Measurements from ENCODE around the gene ZFHX3. TPM values are rescaled to one million over a fixed set of nuclear protein-coding genes. Genes with fewer than 3 reads are reported as not detected.

ZFHX3 gene
- total RNA-seq, 2 experiments from 2014 or later = 0.15 to 0.32 TPM

DNA sequence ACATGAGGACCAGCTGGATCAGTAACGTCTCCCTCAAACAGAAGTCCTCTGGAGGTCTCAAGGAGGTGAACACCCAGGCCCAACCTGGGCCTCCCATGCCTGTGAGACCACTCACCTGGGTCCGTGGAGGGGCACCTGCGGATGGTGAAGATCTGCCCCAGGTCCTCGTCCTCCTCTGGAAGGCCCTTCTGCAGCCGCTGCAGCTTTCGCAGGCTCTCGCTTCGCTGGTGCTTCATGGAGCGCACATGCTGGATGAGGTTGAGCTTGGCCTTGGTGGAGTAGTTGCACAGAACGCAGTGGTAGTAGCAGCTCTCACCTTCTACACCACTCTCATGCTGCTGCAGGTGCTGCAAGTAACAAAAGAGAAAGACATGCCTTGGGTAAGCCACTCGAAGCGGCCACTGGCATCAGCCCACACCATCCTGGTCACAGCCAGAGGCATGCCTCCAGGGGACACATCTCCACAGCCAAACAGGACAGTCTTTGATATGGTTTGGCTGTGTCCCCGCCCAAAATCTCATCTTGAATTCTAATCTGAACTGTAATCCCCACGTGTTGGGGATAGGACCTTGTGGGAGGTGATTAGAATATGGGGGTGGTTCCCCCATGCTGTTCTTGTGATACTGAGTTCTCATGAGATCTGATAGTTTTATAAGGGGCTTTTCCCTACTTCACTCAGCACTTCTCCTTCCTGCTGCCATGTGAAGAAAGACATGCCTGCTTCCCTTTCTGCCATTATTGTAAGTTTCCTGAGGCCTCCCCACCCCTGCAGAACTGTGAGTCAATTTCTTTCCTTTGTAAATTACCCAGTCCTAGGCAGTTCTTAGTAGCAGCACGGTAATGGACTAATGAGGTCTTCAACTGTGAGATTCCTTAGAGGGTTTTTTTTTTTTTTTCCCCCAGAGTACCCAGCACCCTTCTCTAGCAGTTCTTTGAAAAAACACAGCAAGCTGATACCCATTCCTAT lies 158.0 kb downstream of the ZFHX3 start:
- CTCF ChIA-PET = no interaction called here
- POLR2A ChIA-PET = no interaction called here

DNA sequence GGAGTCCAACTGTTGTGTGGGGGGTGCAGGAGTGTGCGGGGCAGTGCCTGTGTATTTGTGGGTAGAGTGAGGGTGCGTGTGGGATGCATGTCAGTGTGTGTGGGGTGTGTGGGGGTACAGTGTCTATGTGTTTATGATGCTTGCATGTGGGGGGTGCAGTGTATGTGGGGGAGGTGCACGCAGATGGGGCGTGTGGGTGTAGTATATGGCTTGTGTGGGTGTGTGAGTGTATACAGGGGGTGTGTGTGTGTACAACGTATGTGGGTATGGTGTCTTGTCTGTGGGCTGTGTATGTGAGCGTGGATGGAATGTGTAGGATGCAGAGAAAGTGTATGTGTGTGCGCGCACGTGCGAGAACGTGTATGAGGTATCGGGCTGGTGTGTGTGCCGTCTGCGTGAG lies 160.4 kb downstream of the ZFHX3 start:
- ChIA-PET POLR2A (no interaction called here), CTCF (no interaction called here)

DNA sequence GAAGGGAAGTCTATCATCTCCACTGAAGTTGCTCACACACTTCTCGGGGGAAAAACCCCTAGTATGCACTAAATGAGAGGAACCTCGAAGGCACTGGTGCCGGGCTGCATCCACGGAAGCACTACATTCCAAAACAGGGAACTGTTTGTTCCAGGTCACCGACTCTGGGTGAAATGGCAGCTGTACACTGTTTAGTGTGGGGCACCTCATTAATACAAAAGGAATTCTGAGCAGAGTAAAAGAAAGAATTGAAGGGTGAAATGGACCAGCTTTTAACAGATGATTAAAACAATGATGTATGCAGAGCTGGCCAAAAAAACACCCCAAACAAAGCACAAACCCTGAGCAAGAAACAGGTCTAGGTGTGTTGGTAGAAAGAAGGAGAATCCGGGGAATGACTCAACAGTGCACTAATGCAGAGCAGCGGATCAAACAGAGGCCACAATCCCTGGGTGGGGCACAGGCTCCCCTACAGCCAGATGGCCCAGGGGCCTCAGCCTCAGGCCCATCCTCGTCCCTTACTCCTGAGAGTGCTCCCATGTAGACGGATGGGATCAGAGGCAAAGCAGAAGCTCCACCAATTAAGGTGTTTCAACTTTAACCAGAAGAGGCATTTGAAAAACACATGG lies 161.5 kb downstream of the ZFHX3 start:
- CTCF ChIA-PET = no interaction called here
- POLR2A ChIA-PET = no interaction called here

DNA sequence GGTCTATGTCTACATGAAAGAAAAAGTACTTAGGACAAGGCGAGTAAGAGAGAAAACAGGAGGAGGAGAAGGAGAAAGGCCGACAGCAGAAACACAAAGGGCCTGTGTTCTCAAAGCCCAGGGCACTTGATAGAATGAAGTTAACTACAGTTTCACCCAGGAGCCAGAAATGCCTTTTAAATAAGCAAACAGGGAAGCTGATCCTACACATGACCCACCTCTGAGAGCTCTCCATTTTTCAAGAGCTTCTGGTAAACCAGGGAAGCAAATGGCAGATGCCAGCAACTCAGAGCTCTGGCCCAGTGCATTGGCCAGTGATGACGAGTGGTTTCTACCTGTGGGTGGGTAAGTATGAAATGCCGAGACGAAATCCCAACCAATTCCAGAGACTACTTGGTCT lies 163.4 kb downstream of the ZFHX3 start:
- ChIA-PET CTCF (no interaction called here), POLR2A (no interaction called here)

DNA sequence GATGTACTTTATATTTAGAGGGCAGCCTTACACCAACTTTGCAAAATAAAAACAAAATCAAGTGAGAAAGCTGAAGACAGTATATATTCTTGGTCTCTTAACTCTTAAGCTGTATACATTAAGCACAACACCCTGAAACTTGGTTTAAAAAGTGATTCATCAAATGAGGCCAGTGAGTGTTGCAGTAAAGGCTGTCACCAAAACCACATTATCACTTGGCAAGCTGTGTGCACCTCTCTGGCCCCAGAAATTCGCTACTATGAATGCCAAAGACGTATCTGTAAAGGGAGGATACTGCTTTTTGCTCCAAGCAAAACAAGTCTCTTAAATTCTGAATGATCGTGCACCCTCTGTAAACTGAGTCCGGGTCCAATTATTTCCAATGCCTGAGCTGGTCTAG lies 163.9 kb downstream of the ZFHX3 start:
- CTCF ChIA-PET = no interaction called here

DNA sequence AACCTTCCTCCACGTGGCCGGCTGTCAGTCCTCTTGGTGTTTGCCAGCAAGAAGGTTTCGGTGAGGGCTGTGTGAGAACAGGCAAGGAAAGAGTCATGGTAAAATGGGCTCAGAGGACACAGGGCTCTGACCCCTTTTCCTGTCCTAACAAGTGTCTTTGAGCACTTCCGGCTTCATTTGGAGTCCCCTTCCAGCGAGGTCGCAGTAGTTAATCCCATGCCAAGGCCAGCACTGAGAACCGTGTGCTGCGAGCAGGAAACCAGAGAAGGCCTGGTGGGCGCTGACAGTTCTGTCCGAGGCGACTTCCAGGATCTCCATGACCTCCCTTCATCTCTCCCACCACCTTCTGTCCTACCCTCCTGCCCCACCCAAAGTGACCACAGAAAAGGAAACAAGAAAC lies 168.1 kb downstream of the ZFHX3 start:
- CTCF ChIA-PET = no interaction called here
- POLR2A ChIA-PET = no interaction called here

More for the DNA sequence above, 163.9 kb downstream of the ZFHX3 start:
- POLR2A ChIA-PET = no interaction called here

DNA sequence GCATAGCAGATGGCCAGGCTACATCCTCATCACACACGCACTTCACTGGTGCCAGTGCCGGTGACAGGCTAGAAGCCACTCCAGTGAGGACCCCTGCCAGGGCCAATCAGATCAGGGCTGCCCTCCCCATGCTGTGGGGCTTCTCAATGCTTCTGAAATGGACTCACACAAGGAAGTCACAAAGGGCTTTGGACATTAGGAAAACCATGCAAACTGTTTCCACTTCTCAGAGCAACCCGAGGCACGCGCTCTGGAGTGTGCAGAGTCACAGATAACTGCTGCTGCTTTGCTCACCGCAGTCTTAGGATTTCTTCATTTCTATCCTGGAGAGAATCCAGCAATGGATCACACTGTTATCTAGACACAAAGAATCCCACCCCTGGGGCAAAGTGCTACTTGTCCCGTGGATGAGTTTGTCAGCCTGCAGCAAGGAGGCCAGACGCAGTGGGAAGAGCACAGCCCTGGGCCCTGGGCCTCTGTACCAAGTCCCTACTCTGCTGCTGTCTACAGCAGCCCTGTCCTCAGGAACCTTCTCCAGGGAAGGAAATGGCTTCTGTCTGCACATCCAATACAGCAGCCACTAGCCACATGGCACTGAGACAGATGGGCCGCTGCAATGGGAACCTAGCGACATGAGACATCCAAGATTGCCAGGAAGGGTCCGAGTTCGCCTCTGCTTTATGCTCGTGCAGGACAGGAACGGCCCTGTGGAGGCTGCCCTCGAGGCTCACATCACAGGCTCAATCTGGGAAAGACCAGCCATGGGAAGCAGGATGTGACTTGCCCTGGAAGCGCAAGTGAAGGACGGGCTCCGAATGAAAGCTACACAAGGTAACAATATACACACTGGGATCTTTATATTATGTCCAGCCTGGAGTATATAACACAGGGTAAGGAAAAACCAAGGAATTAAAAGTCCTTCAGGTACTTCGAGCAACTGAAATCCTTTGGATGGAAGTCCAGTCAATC lies 169.3 kb downstream of the ZFHX3 start:
- ChIA-PET CTCF (no interaction called here), POLR2A (no interaction called here)

DNA sequence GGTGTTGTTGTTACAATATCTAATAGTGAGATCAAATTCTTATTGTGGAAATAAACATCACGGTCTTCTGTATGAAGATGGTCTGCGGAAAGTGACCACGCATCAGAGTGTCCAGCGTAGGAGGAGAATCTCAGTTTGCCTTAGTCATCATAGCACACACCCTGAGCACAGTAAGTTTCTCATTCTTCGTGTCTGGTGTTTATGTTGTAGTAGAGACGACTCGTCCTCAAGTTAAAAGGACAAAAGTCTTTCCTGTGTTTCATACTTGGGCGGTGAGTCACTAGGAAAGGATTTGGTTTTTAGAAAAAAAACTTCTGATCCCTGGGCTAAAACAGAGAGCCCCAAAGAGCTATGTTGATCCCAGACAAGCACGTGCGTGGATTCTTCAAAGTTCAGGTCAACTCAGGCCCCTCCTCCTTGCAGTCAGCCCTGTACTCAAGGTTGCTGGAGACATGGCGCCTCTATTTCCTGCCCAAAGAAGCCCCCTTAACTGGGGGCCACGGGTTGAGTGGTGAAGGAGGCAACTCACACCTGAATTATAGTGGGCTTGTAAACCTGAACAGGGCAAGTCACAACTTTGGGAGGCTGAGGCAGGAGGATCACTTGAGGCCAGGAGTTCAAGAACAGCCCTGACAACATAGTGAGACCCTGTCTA lies 170.4 kb downstream of the ZFHX3 start:
- POLR2A ChIA-PET = no interaction called here

DNA sequence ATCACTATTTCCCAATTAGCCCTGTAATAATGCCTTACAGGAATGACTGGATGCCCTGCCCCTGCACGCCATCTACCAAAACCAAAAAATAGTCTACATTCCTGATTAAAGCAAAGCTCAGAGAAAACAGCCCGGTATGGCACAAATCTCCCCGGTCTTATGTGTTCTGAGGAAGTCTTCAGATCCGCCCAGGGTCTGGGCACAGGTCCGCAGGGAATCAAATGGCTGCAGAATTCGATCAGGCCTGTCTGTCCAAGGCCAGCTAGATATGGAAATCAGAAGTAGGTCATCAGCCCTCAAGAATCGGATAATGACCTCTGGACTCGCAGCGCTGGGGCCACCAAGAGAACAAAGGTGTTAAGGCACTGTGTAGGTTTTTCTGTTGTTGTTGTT lies 171.0 kb downstream of the ZFHX3 start:
- ChIA-PET CTCF (no interaction called here), POLR2A (no interaction called here)

More for the DNA sequence above, 170.4 kb downstream of the ZFHX3 start:
- CTCF ChIA-PET = no interaction called here

DNA sequence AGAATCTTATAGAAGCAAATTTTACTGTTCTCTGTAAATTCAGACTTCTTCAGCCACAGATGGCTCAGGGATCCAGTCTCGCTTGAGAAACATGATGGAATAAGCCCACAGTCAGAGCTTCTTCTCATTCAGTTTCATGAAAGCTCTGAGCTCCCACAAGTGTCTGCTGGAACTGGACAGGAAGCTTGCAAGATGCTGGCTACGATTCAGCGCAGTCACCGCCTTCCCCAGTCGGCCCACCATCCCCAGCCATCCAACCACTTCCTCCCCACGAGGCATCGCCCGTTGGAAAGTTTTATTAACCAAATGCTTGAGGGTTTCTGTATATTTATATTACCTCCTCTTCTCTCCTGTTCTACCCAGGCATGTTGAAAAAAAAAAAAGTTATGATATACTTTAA lies 171.7 kb downstream of the ZFHX3 start:
- POLR2A ChIA-PET = no interaction called here
- CTCF ChIA-PET = no interaction called here

DNA sequence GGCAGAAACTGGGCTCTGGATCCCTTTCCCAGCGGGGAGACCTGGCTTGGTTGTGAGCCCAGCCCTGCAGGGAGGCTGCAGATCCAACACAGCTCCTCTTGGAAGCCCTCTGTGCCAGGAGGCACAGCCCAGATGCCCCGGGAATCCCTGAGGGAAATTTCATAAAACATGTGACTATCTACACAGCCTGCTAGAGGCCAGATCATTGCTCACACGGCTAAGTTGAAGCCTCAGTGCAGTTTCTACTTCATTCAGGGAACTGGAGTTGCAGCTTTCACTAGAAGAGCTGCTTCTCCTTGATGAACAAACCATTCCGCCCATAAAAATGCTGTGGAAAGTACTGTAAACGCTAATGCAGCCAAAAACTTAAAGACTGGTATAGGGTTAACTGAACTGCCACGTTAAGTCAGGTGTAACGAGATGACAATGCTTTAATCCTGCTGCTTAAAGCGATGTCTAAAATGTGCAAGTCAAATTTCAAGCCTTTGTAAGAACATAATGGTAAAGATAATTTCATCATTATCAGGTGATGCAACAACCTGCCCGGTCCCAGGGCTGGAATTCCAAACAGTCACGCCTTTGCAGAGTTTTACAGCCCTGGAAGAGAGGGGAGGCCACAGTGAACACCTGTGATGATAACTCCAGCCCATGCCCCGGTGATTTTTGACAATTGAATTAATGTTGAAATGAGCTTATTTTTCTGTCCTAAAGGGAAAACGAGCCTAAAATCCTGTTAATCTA lies 172.5 kb downstream of the ZFHX3 start:
- ChIA-PET CTCF (no interaction called here), POLR2A (no interaction called here)

DNA sequence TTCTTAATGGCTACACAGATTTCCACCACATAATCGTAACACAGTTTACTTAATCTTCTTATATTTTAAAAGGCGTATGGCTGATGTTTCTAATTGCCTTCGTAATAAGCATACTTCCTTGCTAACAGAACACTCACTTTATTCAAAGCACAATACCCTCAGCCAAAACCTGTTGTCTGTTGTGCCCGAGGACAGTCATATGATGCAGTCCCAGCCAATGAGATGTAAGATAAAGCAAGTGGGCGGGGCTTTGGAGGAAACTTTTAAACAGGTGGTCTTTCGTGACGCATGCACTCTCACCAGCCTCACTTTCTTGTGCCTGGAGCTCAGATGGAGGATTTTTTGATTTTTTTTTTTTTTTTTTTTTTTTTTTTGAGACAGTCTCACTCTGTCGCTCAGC lies 174.1 kb downstream of the ZFHX3 start:
- POLR2A ChIA-PET = no interaction called here
- CTCF ChIA-PET = interaction anchor here (0.6 kb wide), 1 partner anchor 68 kb away, joined by 3 read pairs; no protein-coding TSS in a partner anchor

DNA sequence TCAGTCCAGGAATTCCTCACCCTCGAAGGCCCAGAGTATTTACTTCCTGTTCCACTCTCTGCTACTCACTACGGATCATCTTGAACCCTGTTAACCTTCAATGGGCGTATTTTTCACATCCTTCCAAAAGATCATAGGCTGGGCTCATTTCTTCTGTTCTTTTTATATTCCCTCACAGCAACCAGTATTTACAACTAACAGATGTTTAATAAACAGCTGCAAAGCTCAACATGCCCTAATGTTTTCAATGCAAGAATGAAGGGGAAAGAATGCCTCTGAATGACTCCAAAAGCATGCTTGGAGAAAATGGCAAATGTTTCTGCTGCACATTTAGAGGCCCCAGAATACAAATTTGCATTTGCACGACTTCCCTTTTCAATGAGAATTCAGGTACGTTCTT lies 174.9 kb downstream of the ZFHX3 start:
- CTCF ChIA-PET = no interaction called here
- POLR2A ChIA-PET = no interaction called here

DNA sequence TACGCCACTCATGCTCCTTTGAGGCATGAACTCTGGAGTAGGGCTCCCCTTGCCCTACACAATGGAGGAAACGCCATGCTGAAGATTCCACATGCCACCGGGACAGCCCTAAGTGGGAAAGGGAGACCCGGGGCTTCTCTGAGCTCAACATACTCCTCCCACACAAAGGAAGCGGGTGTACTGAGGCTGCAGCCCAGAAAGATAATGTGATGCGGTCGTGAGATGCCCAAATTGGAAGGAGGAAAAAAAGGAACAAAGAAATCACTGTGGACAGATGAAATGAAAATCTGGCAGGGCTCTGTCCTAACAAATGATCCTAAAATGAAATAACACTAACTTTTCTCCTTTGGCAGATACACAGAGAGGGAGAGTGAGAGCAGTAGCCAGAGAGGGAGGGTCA lies 182.1 kb downstream of the ZFHX3 start:
- CTCF ChIA-PET = no interaction called here
- POLR2A ChIA-PET = no interaction called here

DNA sequence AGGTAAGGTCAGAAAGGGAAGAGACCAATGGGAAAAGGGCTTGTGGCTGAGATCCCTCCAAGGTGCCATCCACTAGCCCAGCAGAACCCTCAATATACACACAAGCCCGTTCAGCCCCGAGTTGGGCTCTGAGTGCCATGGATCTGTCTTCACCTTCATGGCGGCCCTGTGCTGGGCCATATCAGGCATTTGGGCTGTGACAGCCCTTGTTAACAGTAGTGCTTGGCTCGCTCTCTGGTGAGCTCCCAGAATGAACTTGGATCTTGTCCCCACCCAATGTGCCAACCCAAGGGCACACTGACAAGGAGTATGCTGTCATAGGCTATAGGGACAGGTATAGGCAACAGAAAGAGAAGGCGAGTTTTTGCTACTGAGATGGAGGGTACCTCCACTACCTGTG lies 182.7 kb downstream of the ZFHX3 start:
- ChIA-PET POLR2A (no interaction called here), CTCF (no interaction called here)

DNA sequence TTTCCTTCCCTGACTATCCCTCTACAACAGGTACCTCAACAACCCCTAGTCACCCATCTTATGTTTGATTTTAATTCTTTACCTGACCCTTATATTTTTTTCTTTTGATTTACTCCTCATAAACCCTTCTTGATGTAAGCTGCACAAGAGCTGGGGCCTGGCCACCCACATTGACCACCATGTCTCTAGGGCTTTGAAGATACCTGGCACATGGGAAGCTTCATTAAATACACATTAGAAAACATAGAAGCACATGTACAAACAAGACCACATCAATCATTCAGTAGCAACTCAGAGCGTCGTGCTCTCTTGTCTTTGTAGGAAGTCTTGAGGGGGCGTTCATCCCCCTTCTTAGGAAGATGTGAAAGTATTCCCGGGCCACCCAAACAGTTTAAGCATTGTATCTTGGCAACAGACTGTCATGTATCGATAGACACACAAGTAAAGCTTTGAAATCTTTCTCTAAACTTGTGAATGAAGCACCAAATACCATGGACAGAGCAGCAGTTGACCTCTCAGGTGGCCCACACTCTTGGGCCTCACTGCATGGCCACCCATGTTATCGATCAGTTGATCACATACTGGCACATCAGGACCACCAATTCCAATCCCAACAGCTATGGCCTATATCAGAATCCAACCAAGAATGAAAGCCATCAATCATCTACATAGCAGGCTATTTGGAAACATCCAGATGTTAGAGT lies 183.6 kb downstream of the ZFHX3 start:
- CTCF ChIA-PET = no interaction called here

DNA sequence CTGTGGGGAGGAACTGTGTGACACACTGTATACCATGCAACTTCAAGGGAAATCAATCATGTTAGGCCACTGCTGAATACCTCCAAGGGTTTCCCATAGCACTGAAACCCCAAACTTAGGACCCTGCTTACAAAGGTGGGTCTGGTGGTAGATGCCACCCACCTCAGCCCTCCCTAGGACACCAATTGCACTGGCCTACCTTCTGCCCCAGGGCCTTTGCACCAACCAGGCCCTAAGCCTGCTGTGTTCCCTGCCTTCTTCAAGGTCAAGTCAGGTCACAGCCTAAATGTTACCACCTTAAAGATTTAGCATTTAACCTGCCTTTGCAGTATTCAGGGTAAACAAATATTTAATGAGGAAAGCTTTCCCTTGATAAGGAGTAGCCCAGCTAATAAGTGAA lies 185.8 kb downstream of the ZFHX3 start:
- POLR2A ChIA-PET = no interaction called here

More for the DNA sequence above, 183.6 kb downstream of the ZFHX3 start:
- POLR2A ChIA-PET = no interaction called here

DNA sequence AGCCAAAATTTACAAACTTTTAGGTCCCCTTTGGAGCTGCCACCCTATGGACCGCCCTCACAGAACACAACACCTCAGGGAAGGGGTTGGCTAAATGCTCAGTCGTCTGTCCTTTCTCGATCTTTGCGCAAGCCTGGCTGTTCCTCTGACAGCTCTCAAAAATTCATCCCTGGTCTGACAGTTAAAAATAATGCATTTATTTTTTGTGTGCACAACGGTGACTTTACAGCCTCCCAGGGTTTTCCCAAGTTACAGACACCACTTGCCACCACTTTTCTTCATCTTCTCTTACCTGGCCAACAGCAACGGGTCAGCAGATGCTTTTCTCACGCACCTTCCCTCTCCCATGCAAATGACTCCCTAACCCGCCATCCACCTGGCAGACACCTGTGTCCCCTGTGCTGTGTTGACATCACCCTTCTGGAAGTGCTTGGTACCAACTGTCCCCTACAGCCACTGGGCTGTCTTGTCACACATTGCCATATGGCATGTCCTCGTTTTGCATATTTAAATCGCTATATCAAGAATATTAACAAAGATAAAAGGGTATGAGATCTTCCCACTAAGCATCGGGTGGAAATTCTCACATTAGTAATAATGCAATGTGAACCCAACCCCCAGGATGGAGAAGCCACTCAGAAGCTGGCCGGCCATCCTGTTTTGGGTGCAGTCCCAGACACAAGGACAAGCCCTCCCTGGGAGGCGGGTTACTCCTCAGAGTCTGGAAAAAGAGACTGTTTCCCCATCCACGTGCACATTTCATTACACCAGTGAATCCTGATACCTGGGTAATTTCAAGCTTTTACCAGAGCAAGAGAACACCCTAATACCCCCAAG lies 187.0 kb downstream of the ZFHX3 start:
- POLR2A ChIA-PET = no interaction called here
- CTCF ChIA-PET = interaction anchor here (1.3 kb wide), 1 partner anchor 17 kb away, joined by 3 read pairs; no protein-coding TSS in a partner anchor

More for the DNA sequence above, 185.8 kb downstream of the ZFHX3 start:
- CTCF ChIA-PET = no interaction called here
